K562 (cell line): ENCODE results near the gene JUNB. TPM values are rescaled to one million over a fixed set of nuclear protein-coding genes. Genes with fewer than 3 reads are reported as not detected.

Experiments
- ATAC-seq: fragments of 200-7000 bp; cut with Tn5 transposase; 3 replicates; pipeline ENCODE4 v1.9.1; 2020; ENCODE audit warnings: moderate library complexity
- BruUV-seq: library from RNA; stranded (reverse); fragments of 400-500 nt; replicated peaks from 2 replicates; lab custom pipeline; 2021; lab: Mats Ljungman, UMichigan
- CTCF ChIA-PET: fragments of 300-600 bp; formaldehyde crosslinking; extraction: SDS; loops from one replicate; lab custom pipeline; 2021; ENCODE audit warnings: low intra/inter-chr PET ratio; lab: Yijun Ruan, JAX
- POLR2A ChIA-PET: fragments of 300-600, 350-650 bp; sonication (Branson Sonifier 250); formaldehyde crosslinking; extraction: SDS; loops from one replicate; lab custom pipeline; 2021; ENCODE audit warnings: antibody characterized with exemption, inconsistent platforms; lab: Yijun Ruan, JAX
- DNase-seq, 4 experiments: peaks; one replicate each; pipeline versions ENCODE4 v3.0.0 to v3.0.0-alpha.2; 2011 to 2018; ENCODE audit warnings: low spot score in 3 of 4, mixed read lengths in 3 of 4; ENCODE audit errors: extremely low read depth in 1 of 4
- FAIRE-seq: peaks from 2 replicates; lab custom pipeline; 2011; peaks lifted over from hg19 to GRCh38; lab: Jason Lieb, UNC
- H2AFZ ChIP-seq: 2 replicates; pipeline ENCODE4 v1.6.0; 2011; ENCODE audit warnings: low read depth, low read length, control low read depth, inconsistent platforms
- H3K27ac ChIP-seq: fragments of 200-600 bp; 3 replicates; pipeline ENCODE4 v1.8.0; 2011; ENCODE audit warnings: low read depth, mild to moderate bottlenecking, control low read depth, inconsistent platforms, low read length, moderate library complexity, mixed read lengths; ENCODE audit errors: extremely low read depth
- H3K27me3 ChIP-seq, 2 experiments: fragments of 300-600 bp in 1 of 2; 2 replicates in 1 of 2; 3 replicates in 1 of 2; pipeline versions ENCODE4 v1.6.0 to v1.8.0; 2011; ENCODE audit warnings: inconsistent platforms in 2 of 2, low read length in 2 of 2, mild to moderate bottlenecking in 1 of 2, mixed read lengths in 1 of 2, moderate library complexity in 1 of 2; ENCODE audit not compliant: control insufficient read depth in 2 of 2, insufficient read depth in 2 of 2
- H3K36me3 ChIP-seq: fragments of 300-600 bp; 3 replicates; pipeline ENCODE4 v1.8.0; 2011; ENCODE audit warnings: mild to moderate bottlenecking, low read length, inconsistent platforms; ENCODE audit not compliant: control insufficient read depth, insufficient read depth
- H3K4me1 ChIP-seq, 2 experiments: fragments of 200-600 bp in 1 of 2; replicated peaks in 1 of 2; 2 replicates in 1 of 2; 3 replicates in 1 of 2; pipeline versions ENCODE4 v1.5.1 to v1.8.0; 2011; ENCODE audit warnings: inconsistent platforms in 2 of 2, low read length in 2 of 2, mild to moderate bottlenecking in 1 of 2, mixed read lengths in 1 of 2, moderate library complexity in 1 of 2; ENCODE audit not compliant: control insufficient read depth in 2 of 2, insufficient read depth in 2 of 2
- H3K4me2 ChIP-seq: 2 replicates; pipeline ENCODE4 v1.6.1; 2011; ENCODE audit warnings: low read length, control low read depth, inconsistent platforms, mixed read lengths; ENCODE audit not compliant: insufficient read depth
- H3K4me3 ChIP-seq: fragments of 200-600 bp; sonication (generic), shearing (Covaris generic); 2 replicates; pipeline ENCODE4 v1.5.1; 2016; ENCODE audit warnings: control low read depth, inconsistent platforms
- H3K79me2 ChIP-seq: fragments of 200-600 bp; 3 replicates; pipeline ENCODE4 v1.8.0; 2011; ENCODE audit warnings: low read length, inconsistent platforms; ENCODE audit not compliant: control insufficient read depth, insufficient read depth
- H3K9ac ChIP-seq, 2 experiments: 2 replicates each; pipeline versions ENCODE4 v1.6.0 to v1.6.1; 2011; ENCODE audit warnings: low read depth in 2 of 2, low read length in 2 of 2, control low read depth in 1 of 2, inconsistent platforms in 1 of 2, mild to moderate bottlenecking in 1 of 2, mixed read lengths in 1 of 2; ENCODE audit not compliant: insufficient read depth in 1 of 2
- H3K9me1 ChIP-seq: one replicate; pipeline ENCODE4 v1.6.0; 2011; ENCODE audit warnings: inconsistent platforms, mild to moderate bottlenecking, low read length, moderate library complexity; ENCODE audit not compliant: control insufficient read depth, insufficient read depth
- H3K9me3 ChIP-seq: replicated peaks from 2 replicates; pipeline ENCODE4 v1.5.1; 2011; ENCODE audit warnings: low read depth, low read length, inconsistent platforms; ENCODE audit not compliant: control insufficient read depth, insufficient read depth
- H4K20me1 ChIP-seq: replicated peaks from 2 replicates; pipeline ENCODE4 v1.6.1; 2011; ENCODE audit warnings: low read length, inconsistent platforms, mixed read lengths; ENCODE audit not compliant: control insufficient read depth, insufficient read depth
- BCOR ChIP-seq: fragments of 450-650 bp; IDR thresholded peaks from 2 replicates; pipeline ENCODE4 v1.6.1; 2016
- HMGN3 ChIP-seq: IDR thresholded peaks from 2 replicates; pipeline ENCODE4 v1.6.1; 2011; ENCODE audit warnings: borderline replicate concordance, low read depth, mild to moderate bottlenecking, mixed read lengths, low read length; ENCODE audit not compliant: insufficient read length; ENCODE audit errors: extremely low read depth
- RBFOX2 ChIP-seq: fragments of 200-400 bp; formaldehyde crosslinking; IDR thresholded peaks from 2 replicates; pipeline ENCODE4 v1.6.1; 2017; ENCODE audit warnings: low read depth, mild to moderate bottlenecking, low read length, moderate library complexity
- USF1 ChIP-seq: sonication (generic); formaldehyde crosslinking; IDR thresholded peaks from 2 replicates; pipeline ENCODE4 v1.9.0; 2022; ENCODE audit warnings: mild to moderate bottlenecking, missing genetic modification reagents
- ZNF184 ChIP-seq: sonication (generic); formaldehyde crosslinking; IDR thresholded peaks from 2 replicates; pipeline ENCODE4 v1.5.0; 2020; ENCODE audit warnings: missing genetic modification reagents
- ZNF592 ChIP-seq: fragments of 450-650 bp; IDR thresholded peaks from 2 replicates; pipeline ENCODE4 v1.6.1; 2017; ENCODE audit warnings: antibody characterized with exemption, mild to moderate bottlenecking
- WGBS: fragments of 100-300 bp; shearing (Covaris generic); methylation state at CpG from one replicate; pipeline ENCODE4 v1.1.6; 2016; ENCODE audit warnings: low coverage, mixed read lengths; ENCODE audit not compliant: insufficient coverage; ENCODE audit errors: missing lambda C conversion rate; 5-methylcytosine and 5-hydroxymethylcytosine counted together
- in situ Hi-C: fragments of 300-500 bp; cut with MboI; formaldehyde crosslinking; loops from 4 replicates; pipeline ENCODE4 v1.15.0; 2018; ENCODE audit warnings: inconsistent platforms, mixed read lengths
- intact Hi-C: fragments of 100-400 bp; cut with micrococcal nuclease; formaldehyde crosslinking; loops from 2 replicates; pipeline ENCODE4 v1.14.2; 2022
- polyA plus RNA-seq, 8 experiments: library from polyadenylated mRNA; depleted of rRNA in 4 of 8; stranded (reverse) in 5 of 8; unstranded in 3 of 8; fragments of >200 nt; fragmentation: Nextera tagmentation in 2 of 8; fragmentation: Illumina TruSeq in 1 of 8; extraction: Ambion mirVana in 2 of 8; extraction: Trizol in 1 of 8; gene quantifications; 2 replicates each; pipeline versions ENCODE4 v1.2.1 to v1.2.3, GENCODE V29; 2011 to 2014; ENCODE audit warnings: inconsistent platforms in 1 of 8, missing spikeins in 1 of 8
- total RNA-seq, 7 experiments: library from RNA; depleted of rRNA in 6 of 7; stranded (reverse); fragments of >200 nt in 6 of 7; fragmentation: Illumina TruSeq in 2 of 7; extraction: Trizol in 2 of 7; gene quantifications; 2 replicates each; pipeline versions ENCODE4 v1.2.1 to v1.2.3, GENCODE V29; 2011 to 2021; ENCODE audit warnings: low replicate concordance in 1 of 7
- TF ChIP-seq, protein P1 (sequence below): sonication (generic); formaldehyde crosslinking; IDR thresholded peaks from 2 replicates; pipeline ENCODE4 v1.8.0; 2022; ENCODE audit warnings: mild to moderate bottlenecking, missing genetic modification reagents, borderline replicate concordance
- TF ChIP-seq, protein P2 (sequence below): fragments of 250-450 bp; sonication (Bioruptor Pico); IDR thresholded peaks from 2 replicates; pipeline ENCODE4 v1.5.0; 2021

Gene JUNB
- total and polyA plus RNA-seq, 9 of the 15 experiments (the other 6 are each of a cell fraction or from before 2014, with no cell fraction given), result 0.23 to 88.1 (median 13.1) TPM

DNA sequence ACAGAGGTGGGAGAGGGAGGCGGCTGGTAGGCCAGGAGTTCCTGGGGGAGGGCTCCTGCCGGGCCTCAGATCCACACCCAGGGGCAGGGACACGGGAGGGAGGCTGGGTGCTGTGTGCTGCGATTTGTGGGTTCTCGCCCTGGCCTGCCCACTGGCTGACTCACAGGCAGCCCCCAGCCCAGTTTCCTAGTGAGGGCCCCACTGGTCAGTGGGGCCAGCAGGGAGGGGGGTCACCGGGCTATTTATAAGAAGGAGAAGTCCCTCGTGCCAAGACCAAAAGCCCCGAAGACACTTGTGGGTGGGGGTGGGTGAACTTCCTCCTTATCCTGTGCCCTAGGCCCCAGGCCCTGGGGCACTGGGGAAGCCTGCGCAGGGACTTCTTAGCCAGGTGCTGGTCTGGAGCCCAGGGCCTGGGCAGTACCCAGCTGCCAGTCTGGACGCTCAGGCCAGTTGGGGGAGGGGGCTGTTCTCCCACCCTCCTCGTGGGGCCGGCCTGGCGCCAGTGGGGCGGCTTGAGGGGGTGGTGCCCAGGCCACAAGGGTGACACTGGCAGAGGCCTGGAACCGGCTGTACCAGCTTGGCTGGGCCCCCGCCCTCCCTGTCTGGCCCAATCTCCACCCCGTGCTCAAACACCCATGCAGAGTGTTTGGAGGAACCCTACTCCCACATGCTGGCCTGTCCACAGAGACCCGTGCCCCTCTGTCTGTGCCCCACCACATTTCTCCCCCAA, 5.0 kb upstream of the JUNB start (continued):
- TF ChIP-seq, protein P1, sequence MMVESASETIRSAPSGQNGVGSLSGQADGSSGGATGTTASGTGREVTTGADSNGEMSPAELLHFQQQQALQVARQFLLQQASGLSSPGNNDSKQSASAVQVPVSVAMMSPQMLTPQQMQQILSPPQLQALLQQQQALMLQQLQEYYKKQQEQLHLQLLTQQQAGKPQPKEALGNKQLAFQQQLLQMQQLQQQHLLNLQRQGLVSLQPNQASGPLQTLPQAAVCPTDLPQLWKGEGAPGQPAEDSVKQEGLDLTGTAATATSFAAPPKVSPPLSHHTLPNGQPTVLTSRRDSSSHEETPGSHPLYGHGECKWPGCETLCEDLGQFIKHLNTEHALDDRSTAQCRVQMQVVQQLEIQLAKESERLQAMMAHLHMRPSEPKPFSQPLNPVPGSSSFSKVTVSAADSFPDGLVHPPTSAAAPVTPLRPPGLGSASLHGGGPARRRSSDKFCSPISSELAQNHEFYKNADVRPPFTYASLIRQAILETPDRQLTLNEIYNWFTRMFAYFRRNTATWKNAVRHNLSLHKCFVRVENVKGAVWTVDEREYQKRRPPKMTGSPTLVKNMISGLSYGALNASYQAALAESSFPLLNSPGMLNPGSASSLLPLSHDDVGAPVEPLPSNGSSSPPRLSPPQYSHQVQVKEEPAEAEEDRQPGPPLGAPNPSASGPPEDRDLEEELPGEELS, result 0 out of 2 replicates have a peak, but pooled peaks have one; percentile 16
- TF ChIP-seq, protein P2, sequence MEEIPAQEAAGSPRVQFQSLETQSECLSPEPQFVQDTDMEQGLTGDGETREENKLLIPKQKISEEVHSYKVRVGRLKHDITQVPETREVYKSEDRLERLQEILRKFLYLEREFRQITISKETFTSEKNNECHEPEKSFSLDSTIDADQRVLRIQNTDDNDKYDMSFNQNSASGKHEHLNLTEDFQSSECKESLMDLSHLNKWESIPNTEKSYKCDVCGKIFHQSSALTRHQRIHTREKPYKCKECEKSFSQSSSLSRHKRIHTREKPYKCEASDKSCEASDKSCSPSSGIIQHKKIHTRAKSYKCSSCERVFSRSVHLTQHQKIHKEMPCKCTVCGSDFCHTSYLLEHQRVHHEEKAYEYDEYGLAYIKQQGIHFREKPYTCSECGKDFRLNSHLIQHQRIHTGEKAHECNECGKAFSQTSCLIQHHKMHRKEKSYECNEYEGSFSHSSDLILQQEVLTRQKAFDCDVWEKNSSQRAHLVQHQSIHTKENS (CRISPR knock-in tag), result no peak
- TF ChIP-seq HMGN3 (peak; percentile 8), RBFOX2 (peak; percentile 43; the same call in 1 of the 2 replicates)

- Histone ChIP-seq H3K4me3 (no peak overlapping the region), H3K9me3 (no peaks in the 10 kb centered on the region), H3K9ac (peak overlapping the region in 1 of 2 experiments; percentile 29; a peak in 2 of 4 replicates), H4K20me1 (0 out of 2 replicates have a peak, but pooled peaks cover 3% of the 10 kb centered on the region), H3K4me2 (no peak overlapping the region), H3K27ac (peak overlapping the region; percentile 45; the same call in 2 of the 3 replicates), H3K9me1 (no peaks in the 10 kb centered on the region), H3K79me2 (peaks cover 18% of the 10 kb centered on the region), H3K27me3 (no peaks in the 10 kb centered on the region), H2AFZ (no peak overlapping the region; the same call in 1 of the 2 replicates), H3K4me1 (peaks cover 75 to 89% of the 10 kb centered on the region in 2 experiments), H3K36me3 (no peaks in the 10 kb centered on the region)
- no TSS peak for BruUV-seq
- TF ChIP-seq BCOR, result 0 out of 2 replicates have a peak, but pooled peaks have one; percentile 2
- no peak for TF ChIP-seq ZNF592
- 0 out of 2 replicates have a peak, but pooled peaks have one; percentile 9 for TF ChIP-seq USF1 (CRISPR knock-in tag)
- TF ChIP-seq ZNF184, result no peak
- intact Hi-C loops, result no loop called here
- ChIA-PET POLR2A (no interaction called here), CTCF (interaction anchor here (1.6 kb wide), 1 partner anchor 12 kb away, joined by 5 read pairs; the partner anchor contains the start of gene HOOK2)
- DNase-seq (peak in 1 of 4 experiments; percentile 23), FAIRE-seq (no peak), ATAC-seq (no peak)
- in situ Hi-C loops, result no loop called here
- WGBS, result 69% methylated on average over 3 of the region's 3 CpGs
These were observed 4.3 kb upstream of the JUNB start for GRCh38 chr19:12786952-12787351.
